Endothelial cell (in vitro differentiated cells): ENCODE results near the gene SIM2. TPM values are rescaled to one million over a fixed set of nuclear protein-coding genes. Genes with fewer than 3 reads are reported as not detected.

Source experiments
- DNase-seq: peaks from one replicate; pipeline ENCODE4 v3.0.0; 2021; ENCODE audit warnings: low spot score
- H3K27ac Mint-ChIP-seq: one replicate; pipeline ENCODE4 v1.8.0; 2021; ENCODE audit warnings: mixed read lengths, inconsistent platforms; ENCODE audit not compliant: unreplicated experiment
- H3K27me3 Mint-ChIP-seq: one replicate; pipeline ENCODE4 v1.8.0; 2021; ENCODE audit warnings: mild to moderate bottlenecking, moderate library complexity, mixed read lengths, inconsistent platforms; ENCODE audit not compliant: unreplicated experiment
- H3K36me3 Mint-ChIP-seq: one replicate; pipeline ENCODE4 v1.8.0; 2021; ENCODE audit warnings: mild to moderate bottlenecking, low read depth, mixed read lengths, inconsistent platforms; ENCODE audit not compliant: unreplicated experiment
- H3K4me1 Mint-ChIP-seq: one replicate; pipeline ENCODE4 v1.8.0; 2021; ENCODE audit warnings: mild to moderate bottlenecking, mixed read lengths, inconsistent platforms; ENCODE audit not compliant: unreplicated experiment
- H3K4me3 Mint-ChIP-seq: one replicate; pipeline ENCODE4 v1.8.0; 2021; ENCODE audit warnings: mild to moderate bottlenecking, mixed read lengths, inconsistent platforms; ENCODE audit not compliant: unreplicated experiment
- H3K9me3 Mint-ChIP-seq: one replicate; pipeline ENCODE4 v1.8.0; 2021; ENCODE audit warnings: mixed read lengths, inconsistent platforms; ENCODE audit not compliant: unreplicated experiment
- total RNA-seq: library from RNA; stranded (reverse); fragmentation: NEBNext Ultra II Directional; extraction: Animal tissue kit (Norgen Biotek cat#: 25700); gene quantifications from one replicate; pipeline ENCODE4 v1.2.1, GENCODE V29; 2021; ENCODE audit not compliant: unreplicated experiment
- TF ChIP-seq, protein P1 (sequence below): fragments of 200-600 bp; sonication (generic); IDR thresholded peaks from one replicate; pipeline ENCODE4 v1.5.0; 2021; ENCODE audit warnings: antibody characterized with exemption; ENCODE audit not compliant: unreplicated experiment

Gene SIM2
- total RNA-seq, 1 donor from 2014 or later, result 17.1 TPM

DNA sequence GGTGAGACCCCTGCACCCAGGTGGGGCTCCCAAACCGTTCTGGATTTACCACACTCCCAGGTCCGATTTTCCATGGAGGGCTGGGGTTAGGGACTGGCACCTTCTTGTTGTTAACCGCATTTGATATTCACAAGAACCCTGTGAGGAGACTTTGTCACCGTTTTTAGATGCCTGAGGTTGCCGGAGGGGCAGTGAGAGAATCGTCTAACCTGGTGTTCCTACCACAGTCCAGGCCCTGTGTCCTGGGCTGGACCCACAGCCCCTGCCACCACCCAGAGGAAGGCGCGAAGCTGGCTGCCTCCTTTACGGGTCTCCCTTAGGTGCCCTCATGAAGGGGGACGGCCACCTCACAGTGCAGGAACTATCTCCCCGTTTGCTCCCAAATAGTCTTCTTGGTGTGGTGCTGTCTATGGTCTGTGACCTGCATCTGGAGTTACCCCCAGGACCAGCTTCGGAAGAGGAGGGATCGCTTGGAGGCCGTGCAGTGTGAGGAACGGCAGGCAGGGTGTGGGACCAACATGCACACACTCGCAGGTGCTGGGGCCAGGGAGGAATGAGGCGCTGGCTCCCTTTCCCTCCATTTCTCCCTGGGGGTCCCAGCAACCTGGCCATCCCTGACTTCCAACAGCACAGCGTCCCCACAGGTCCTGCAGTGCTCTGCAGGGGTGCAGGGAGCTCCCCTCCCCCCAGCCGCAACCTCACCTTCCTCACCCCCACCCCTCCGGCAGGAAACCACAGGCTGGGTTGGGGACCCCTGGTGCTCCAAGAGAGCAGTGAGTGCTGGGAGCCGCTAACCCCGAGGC is 7.0 kb downstream of the SIM2 start:
- Mint-ChIP-seq H3K27me3 (peaks cover 36% of the 10 kb centered on the region), H3K4me3 (no peak overlapping the region)

GRCh38 chr21:36706482-36706852 is 7.6 kb downstream of the SIM2 start:
- H3K4me1 Mint-ChIP-seq, result peaks cover 40% of the 10 kb centered on the region

More for the DNA sequence above, 7.0 kb downstream of the SIM2 start:
- no peak for DNase-seq
- TF ChIP-seq, protein P1, sequence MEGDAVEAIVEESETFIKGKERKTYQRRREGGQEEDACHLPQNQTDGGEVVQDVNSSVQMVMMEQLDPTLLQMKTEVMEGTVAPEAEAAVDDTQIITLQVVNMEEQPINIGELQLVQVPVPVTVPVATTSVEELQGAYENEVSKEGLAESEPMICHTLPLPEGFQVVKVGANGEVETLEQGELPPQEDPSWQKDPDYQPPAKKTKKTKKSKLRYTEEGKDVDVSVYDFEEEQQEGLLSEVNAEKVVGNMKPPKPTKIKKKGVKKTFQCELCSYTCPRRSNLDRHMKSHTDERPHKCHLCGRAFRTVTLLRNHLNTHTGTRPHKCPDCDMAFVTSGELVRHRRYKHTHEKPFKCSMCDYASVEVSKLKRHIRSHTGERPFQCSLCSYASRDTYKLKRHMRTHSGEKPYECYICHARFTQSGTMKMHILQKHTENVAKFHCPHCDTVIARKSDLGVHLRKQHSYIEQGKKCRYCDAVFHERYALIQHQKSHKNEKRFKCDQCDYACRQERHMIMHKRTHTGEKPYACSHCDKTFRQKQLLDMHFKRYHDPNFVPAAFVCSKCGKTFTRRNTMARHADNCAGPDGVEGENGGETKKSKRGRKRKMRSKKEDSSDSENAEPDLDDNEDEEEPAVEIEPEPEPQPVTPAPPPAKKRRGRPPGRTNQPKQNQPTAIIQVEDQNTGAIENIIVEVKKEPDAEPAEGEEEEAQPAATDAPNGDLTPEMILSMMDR, result no peak
- Mint-ChIP-seq H3K36me3 (peaks cover 10% of the 10 kb centered on the region), H3K9me3 (no peaks in the 10 kb centered on the region), H3K27ac (no peak overlapping the region), H3K4me1 (peaks cover 40% of the 10 kb centered on the region)

DNA sequence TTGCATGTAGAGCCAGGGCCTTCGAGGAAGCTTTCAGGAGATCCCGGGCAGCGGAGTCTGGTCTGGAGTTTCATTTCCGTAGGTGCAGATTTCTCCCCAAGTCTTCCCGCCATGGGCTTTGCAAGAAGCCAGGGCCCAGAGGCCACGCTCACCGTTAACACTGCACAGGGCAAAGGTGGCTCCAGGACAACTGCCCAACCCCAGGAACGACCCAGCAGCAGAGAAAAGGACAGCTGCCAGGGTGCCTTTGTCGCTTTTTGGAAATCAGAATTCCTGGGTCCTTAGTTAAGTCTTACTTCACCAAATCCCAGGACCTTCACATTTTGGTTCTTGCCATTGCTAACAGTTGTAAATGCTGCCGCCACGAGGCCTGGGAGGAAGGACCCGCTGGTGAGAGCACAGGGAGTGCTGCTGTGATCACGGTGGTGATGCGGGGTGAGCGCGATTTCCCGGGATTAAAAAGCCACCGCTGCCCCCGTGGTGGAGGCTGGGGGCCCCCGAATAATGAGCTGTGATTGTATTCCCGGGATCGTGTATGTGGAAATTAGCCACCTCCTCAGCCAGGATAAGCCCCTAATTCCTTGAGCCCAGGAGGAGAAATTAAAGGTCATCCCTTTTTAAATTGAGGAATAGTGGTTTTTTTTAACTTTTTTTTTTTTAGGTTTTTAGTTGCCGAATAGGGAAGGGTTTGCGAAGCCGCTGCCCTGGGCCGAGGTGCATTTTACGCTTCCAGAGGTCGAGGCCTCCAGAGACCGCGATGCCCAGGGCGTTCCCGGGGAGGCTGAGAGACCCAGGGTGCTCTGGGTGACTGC is 8.2 kb downstream of the SIM2 start:
- Mint-ChIP-seq H3K27ac (peak overlapping the region; percentile 61), H3K4me3 (peak overlapping the region; percentile 62), H3K27me3 (peaks cover 30% of the 10 kb centered on the region), H3K9me3 (no peaks in the 10 kb centered on the region), H3K4me1 (peaks cover 37% of the 10 kb centered on the region), H3K36me3 (peaks cover 7% of the 10 kb centered on the region)
- DNase-seq, result peak; percentile 42
- TF ChIP-seq, protein P1, result no peak

More at GRCh38 chr21:36706482-36706852, 7.6 kb downstream of the SIM2 start:
- Mint-ChIP-seq H3K4me3 (peak overlapping the region; percentile 28), H3K9me3 (no peaks in the 10 kb centered on the region), H3K27ac (peak overlapping the region; percentile 52), H3K27me3 (peaks cover 37% of the 10 kb centered on the region), H3K36me3 (peaks cover 10% of the 10 kb centered on the region)
- DNase-seq, result no peak
- TF ChIP-seq, protein P1, result no peak

- H3K27me3 Mint-ChIP-seq, result peaks cover 24% of the 10 kb centered on the region
- no peak overlapping the region for H3K4me3 Mint-ChIP-seq
- H3K27ac Mint-ChIP-seq, result no peak overlapping the region
- peaks cover 7% of the 10 kb centered on the region for H3K36me3 Mint-ChIP-seq
- no peak for DNase-seq
- TF ChIP-seq, protein P1, result no peak
- H3K9me3 Mint-ChIP-seq, result no peaks in the 10 kb centered on the region
- peaks cover 31% of the 10 kb centered on the region for H3K4me1 Mint-ChIP-seq
Observed at GRCh38 chr21:36707763-36708285, 8.9 kb downstream of the SIM2 start.
